DMS79 treated with DMSO at 0.1 percent for 48 hours (cell line): ENCODE results near the gene RYR2.

Experiments
- DNase-seq: peaks from one replicate; lab custom pipeline; 2025; lab: John Stamatoyannopoulos, UW

RYR2 gene

DNA sequence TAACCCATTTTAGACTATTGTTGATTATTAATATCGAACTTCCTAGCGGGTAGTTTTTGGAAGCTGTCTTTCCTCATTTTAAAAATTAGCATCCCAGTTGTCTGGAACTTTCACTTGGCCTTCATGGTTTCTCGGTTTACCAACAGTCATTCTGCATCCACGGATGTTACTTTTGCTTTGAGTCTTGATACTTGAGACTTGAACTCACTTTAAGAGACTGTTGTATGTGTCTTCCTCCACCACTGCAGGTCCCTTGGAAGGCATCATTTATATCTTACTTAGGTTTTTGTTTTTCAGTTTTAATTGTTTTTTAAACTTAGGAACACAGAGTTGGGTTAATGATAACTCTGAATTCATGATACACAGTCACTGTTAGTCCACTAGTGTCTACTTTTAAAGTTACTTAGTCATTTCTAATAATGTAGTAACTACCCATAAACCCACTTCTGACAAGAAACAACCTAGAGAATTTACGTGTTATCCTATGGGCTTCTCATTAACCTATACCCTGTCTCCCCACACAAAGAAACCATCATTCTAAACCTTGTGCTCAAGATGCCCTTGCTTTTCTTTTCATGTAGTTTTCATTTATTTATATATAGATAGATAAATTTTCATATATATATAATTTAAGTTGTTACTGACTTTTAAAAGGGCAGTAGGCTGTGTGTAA is 696.1 kb downstream of the RYR2 start:
- DNase-seq = no peak

DNA sequence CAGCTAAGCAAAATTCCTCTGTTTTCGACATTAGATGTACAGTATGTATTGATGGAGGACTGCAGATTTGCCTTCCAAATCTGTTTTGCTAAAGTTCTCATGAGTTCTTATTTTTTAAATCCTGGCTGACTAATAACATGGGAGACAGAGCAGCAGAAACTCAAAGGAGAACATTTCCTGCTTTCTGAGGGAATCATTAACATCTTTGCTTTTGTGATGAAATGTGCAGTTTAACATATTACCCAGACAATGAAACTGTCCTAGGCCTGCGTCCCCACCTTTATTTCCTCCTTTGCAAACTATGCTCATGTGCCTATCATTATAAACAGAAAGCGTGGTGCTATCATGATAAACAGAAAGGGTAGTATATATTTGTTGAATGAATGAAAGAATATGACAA is 698.9 kb downstream of the RYR2 start:
- DNase-seq = no peak

DNA sequence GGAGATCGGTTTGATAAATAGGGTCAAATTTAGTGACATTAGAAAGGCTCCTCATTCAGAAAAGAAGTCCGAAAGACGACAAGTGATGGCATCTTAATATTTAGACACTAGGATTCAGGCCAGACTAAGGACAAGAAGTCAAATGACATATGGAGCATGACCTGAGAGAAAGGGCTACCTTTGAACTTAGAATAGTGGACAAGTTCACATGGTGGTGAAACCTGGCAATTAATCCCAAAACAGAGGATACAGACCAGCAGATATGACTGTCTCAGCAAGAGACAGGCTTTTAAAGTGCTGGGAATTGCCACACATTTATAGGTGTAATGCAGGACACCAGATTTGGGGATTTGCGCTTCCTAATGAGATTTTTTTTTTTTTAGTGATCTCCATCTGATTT is 703.6 kb downstream of the RYR2 start:
- DNase-seq = no peak

DNA sequence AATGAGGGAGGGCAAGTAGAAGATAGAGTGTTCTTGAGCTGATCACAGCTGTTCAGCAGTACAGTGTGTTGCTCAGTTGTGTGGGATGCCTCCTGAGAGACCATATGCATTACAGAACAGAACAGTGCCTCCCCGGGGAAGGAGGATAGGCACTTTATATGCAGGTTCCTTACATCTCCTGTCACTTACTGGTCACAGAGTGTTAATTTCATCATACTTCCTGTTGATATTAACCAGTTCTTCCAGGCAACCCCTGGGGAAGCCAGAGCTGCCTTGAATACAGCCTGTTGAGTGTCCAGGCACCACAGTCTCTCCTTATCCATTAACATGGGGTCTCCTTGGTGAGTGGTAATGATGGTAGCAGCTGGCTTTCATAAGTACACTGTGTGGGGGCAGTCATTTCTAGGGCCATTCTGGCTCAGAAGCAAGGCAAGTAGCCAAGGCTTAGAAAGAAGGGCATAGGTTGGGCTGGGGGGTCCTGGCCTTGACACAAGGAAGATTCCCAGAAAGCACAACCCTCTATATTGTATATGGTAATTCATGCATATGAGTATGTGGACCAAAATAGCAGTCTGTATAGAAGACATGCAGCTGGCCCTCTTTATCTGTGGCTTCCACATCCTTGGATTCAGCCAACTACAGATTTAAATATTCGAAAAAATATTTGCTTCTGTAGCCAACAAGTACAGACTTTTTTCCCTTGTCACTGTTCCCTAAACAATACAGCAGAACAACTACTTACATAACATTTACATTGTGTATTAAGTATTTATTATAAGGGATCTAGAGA is 706.4 kb downstream of the RYR2 start:
- no peak for DNase-seq

DNA sequence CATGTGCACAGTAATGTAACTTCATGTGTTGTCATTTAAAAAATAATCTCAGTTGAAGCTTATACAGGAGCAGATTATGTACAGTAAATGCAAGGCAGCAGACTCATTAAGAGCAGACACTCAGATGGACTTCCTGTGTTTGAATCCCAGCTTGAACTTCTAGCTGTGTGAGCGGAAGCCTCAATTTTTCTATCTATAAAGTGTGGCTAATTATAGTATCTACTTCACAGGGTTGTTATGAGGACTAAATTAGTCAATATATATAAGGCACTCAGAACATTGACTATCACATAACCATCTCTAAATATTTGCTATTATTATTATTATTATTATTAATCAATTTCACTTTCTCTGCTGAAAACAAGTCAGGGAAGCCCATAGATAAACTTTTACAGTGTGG is 707.1 kb downstream of the RYR2 start:
- DNase-seq = no peak

DNA sequence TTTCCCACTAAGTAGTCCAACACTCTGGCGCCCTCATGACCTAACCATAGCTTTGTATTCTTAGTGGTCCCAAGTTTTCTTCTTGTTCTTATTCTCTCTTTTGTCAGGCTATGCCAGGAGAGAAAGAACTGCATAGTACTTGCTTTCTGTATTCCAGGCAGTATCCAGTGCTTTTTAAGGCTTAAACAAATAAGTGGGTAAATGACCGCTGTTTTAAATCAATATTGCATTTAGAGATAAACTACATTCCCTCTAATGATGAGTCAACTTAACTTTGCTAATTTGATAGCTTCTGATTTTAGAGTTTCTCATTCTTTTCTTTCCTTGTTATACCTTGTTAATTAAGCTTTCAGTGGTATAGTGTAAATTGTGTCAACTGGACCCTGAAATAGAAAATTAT is 709.1 kb downstream of the RYR2 start:
- DNase-seq = no peak

DNA sequence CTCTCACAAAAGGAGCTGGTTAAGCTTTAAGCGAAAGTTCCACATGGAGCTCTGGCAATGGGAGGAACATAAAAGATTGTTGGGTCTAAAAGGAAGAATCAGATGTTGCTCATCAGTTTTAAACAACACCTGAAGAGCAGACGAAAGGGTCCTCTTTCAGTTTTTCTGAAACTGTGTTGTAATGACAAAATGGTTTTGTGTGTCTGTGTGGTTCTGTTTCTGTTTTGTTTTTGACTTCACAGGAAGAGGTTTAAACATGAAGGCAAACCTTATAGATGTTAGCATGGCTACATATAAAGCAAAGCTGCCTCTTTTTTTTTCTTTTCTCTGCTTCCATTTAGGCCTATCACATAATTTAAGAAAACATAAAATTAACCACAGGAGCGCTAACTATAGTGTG is 712.6 kb downstream of the RYR2 start:
- no peak for DNase-seq

DNA sequence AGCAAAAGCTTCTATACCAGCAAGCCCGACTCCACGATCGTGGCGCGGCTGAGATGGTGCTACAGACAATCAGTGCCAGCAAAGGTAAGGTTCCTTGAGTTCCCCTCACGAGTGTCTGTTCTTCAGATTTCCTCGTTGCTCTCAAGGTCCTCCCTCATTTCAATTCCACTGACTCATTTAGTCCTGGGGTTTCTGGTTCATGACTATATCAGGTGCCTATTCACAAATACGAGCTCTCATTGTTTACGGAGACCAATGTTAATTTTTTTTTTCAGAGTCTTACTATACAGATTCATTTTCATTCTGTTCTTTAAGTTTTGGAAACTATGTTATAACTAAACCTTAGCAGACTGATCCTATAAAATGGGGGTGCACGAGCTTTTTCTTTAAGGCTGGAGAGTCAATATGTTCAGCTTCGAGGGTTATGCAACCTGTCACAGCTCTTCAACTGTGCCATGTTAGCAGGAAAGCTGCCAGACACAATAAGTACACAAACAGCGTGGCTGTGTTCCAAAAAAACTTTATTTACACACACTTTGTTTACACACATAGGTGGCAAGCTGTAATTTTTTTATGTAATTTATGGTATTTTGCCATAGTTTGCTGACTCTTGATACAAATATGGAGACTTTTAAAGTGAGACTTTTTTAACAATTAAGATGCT is 714.5 kb downstream of the RYR2 start:
- no peak for DNase-seq

DNA sequence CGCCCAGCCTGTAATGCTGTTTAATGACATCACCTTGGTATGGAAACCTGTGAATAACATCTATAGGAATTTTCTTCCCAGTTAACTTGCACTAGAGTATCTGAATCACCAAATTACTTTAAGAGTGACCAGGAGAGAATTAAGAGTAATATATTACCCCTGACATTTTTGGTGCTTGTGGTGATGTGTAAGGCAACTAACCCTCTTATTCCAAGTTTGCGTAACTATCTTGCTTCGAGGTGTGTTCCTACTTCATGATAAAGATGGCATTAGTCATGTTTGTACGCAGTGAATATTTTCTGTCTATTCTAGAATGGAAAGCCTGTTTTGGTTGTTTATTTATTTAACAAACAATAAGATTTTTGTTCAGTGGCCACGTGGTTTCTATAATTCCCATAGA is 717.4 kb downstream of the RYR2 start:
- no peak for DNase-seq

DNA sequence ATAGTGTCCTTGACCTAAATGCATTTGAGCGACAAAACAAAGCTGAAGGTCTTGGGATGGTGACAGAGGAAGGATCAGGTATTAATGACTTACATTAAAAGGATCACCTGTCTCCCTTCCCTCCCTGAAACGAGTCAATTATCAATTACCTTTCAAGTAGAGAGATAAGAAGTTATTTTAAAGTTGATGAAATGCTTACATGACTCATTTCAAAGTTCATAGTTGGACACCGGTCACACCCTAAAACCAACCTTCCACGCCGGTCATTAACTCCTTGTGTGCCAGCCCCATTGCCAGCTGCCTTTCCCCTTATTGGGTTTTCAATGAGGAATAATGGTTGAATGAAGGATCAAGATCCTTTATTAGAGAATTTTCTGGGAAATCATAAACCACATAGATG is 719.0 kb downstream of the RYR2 start:
- no peak for DNase-seq

DNA sequence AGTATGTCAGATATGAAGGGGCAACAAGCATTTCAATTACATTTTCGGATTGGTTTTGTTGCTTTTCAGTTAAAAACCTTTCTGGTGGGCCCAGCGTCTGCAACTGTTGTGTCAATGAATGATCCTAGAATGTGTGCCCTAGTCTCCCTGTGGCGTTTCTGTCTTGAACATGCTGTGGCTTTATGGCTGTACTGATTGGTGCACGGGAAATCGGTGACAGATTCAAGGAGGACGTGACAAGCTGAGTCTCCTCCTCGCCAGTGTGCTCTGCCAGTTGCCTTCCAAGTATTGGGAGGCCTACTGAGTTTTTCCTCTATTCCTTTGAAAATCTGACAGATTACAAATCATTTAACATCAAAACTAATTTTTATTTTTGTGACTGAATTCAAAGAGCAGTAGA is 721.2 kb downstream of the RYR2 start:
- DNase-seq = no peak

DNA sequence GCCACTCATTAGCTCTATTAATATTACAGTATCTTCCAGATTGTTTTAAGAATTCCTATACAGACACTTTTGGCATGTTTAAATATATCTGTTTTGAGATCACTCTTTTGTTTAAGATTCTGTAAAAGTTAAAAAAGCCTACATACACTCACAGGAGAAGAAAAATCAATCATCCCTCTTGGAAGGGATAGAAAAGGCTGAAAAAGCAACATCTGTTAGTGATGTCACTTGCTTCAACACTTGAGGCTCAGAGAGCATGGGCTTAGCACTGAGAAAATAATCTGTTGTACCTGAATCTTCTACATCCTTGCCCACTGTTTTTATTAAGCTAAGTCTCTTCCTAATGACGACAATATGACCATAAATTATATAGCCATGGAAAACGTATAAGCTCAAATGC is 721.8 kb downstream of the RYR2 start:
- no peak for DNase-seq

DNA sequence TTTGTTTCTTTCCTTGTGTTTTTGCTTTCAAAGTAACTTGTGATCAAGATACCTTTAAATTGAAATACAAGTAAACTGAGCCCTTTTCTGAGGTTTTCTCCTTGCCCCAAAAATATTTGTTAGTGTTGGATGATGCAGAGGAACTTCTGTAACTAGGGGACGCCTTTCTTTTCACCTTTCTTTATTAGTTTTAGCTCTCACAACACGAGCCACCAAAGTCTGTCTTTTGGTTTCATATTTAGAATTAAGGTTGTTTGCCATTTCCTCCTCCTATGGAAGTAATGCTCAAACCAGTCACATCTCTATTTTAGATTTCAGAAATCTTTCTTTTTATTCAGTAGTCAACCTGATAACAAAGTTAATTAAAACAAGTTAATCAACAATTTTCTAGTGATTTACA is 727.9 kb downstream of the RYR2 start:
- DNase-seq = no peak

DNA sequence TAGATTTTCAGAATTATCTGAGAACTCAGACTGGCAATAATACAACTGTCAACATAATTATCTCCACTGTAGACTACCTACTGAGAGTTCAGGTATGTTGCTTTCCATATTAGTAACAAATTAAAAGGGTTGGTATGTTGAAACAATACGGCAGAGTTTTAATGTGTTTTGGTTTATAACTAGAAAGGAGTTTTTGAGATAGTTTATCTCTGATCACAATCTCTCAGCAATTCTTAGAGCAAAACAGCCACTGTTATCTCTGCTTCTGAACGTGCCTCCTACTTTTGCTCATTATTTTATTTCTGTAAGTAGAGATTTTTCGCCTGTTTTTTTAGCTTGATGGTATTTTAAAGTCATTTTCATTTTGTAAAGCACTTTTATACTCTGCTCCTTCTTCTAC is 730.0 kb downstream of the RYR2 start:
- DNase-seq = no peak

DNA sequence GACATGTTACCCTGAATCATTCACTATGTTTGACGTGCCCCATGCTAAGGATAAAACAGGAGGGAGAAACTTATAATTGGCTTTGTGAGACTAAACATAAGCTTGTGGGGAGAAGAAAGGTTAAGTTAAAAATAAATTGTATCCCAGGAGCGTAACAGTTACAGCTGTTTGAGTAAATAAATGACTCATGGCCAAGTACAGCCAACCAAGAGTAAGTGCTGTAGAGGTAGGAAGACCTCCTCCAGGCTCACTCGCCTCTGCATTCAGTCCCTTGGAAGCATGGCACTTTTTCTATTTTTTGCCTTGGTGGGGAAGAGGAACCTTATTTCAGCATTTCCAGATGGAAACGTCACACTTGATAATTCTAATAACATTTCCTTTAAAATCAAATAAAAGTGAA is 732.3 kb downstream of the RYR2 start:
- DNase-seq = no peak

DNA sequence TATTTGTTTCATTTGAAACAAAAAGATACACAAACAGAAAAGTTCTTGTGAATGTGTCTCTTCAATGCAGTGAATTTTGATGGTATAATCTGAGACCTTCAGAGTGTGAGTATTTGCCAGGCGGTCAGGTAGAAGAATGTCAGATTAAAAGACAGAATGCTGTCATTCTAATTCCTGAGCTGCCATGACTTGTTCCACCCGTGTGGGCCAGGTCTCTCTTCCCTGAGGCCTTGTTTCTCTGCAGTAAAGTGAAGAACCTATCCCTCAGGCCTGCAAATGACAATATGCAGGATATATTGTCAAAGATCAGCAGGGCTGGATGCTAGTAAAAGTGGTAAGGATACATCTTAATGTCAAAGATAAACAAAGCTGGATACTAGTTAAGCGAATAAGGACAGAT is 737.4 kb downstream of the RYR2 start:
- no peak for DNase-seq

DNA sequence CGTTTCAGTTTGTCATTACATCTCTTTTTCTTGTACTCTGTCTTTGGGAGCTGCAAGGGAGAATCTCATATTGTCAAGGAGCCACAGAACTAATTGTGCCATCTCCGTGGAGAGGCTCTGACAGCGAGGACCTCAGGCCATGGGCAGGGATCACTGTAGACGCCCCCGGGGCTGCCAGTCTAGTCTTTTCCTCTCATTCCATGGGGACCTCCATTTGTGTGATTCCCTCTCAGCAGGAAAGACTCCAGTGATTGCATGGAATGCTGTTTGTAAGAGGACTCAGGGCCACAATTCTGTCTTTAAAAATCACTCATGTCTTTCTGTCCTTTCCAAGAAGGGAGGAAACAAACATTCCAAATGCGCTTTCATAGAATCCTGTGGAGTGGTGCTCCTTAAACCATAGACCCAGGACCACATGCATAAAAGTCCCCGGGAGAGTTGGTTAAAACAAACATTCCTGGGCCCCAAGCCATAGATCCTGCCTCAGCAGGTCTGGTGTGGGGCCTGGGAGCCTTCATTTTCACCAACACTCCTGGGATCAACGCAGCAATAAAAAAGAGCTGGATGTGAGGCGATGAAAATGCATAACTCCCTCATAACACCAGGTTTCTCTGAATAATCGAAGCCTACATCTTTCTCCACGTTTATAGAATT is 744.2 kb downstream of the RYR2 start:
- DNase-seq = no peak

DNA sequence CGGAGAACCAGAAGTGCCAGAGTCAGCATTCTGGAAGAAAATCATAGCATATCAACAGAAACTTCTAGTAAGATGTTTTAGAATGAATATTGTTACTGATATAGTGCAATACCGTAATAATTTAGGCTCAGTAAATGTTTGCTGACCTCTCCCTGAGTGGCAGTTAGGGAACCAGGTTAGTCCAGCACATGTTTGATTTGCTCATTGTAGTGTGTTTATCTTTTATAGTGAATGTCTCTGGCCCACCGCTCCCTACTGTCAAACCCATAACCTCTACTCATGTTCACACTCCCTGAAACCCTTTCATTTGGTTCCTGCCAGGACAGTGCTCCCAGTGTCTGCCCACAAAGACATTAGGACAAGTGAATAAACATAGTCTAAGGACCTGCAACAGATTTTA is 746.1 kb downstream of the RYR2 start:
- no peak for DNase-seq

DNA sequence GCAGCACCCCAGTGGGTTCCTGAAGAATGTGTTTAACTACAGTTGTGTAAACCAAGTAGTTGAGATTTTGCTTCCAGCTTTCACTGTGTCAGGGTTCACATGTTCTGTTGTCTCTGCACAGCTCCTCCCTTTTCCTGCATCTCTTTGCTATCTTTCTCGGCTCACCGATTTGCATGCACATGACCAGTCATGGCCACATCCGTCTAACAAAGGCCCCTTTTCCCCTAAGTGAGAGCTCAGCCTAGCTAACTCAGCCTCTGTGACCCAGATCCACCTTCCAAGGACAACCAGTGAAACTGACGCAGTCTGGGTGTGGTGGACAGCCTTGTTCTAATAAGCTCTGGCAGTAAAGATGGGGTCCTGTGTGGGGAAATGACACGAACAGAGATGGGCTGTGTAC is 747.6 kb downstream of the RYR2 start:
- no peak for DNase-seq

DNA sequence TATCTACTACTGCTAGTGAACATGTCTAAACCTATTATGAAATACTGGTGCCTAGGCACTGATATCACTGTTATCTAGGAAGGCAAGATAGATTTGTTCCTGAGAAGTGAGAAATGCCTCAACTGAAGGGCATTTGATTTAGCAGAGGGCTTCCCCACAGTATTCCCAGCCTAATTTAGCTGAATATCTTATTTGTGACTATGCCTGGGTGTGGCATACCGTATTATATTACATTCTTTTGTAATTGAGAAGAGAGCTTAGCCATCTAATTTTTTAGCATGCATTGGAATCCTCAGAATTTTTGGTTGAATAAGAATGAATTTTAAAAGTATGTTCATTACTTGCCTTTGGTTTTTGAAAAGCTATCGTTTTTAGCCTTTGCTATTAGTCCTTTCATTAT is 749.6 kb downstream of the RYR2 start:
- DNase-seq = no peak

DNA sequence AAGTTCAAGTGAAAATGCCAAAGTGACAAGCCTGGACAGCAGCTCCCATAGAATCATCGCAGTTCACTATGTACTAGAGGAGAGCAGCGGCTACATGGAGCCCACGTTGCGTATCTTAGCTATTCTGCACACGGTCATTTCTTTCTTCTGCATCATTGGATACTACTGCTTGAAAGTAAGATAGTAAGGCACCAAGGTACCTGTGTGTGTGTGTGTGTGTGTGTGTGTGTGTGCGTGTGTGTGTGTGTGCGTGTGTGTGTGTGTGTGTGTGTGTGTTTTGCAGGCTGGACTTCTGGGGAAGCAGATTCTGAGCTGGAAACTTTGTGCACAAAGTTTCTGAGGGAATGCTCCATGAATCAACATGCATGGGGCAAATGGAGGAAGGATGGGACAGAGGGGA is 750.2 kb downstream of the RYR2 start:
- no peak for DNase-seq

DNA sequence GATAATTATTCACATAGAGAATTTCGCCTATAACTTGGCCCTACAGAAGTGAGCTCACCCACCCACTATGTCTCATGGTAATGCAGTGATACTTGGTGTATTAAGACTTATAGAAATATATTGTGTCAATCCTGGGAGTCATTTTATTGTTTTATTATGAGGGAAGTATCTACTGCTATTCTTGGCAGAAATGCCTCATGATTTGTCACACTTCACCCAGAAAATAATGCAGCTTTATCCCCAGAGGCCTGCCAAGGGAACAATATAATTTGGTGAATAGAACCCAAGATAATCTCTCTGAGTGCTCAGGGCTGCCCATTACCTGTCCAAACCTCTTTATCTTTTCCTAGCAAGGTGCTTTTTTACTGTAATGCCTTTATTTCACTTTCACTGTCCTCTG is 750.7 kb downstream of the RYR2 start:
- DNase-seq = no peak

DNA sequence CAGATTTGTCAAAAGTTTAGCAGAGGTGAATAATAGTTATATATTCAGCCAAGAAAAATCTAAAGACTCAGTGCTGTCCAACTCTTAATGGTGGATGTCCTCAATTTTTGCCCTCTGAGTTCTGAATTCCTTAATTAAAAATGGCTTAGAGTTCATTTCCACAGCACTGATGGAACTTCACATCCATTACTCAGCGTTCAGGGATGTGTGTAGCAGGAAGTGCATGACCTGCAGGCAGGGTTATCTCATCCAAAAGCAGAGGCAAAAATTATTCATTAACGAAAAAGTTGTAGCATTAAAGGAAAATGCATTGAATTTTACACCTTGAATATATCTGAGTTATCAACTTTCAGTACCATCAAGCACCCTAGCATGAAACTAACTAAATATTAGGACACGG is 752.1 kb downstream of the RYR2 start:
- DNase-seq = no peak
